Measurements from ENCODE around the gene MAP2K2. TPM values are rescaled to one million over a fixed set of nuclear protein-coding genes. Genes with fewer than 3 reads are reported as not detected.
A peak's percentile ranks its signal among the peaks of the same experiment; 100 is the strongest.

The MAP2K2 gene
- total RNA-seq, 1 experiment from 2014 or later, result 185 TPM

DNA sequence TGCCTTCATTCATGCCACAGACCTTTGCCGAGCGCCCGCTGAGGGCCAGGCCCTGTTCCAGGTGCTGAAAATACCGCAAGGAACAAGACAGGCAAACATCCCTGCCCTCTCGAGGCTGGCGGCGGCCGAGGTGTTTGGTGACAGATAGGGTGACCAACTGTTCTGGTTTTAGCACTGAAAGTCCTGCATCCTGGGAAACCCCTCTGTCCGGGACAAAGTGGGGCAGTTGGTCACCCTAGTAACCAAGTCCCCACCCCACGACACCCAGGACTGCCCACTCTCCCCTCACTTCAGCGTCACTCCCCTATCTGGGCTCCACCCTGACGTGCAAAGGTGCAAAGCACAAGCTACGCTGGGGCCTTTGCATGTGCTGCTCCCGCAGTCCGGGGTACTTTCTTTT is 74.5 kb downstream of the MAP2K2 start:
- Histone ChIP-seq H3K9me3 (ENCODE audit: low read depth, low read length, poor library complexity, severe bottlenecking) (no peaks in the 10 kb centered on the region), H3K27ac (ENCODE audit: low read depth, low read length, poor library complexity, severe bottlenecking) (no peak overlapping the region), H3K27me3 (replicated peaks; ENCODE audit: insufficient read depth, low read depth, low read length, poor library complexity) (no peaks in the 10 kb centered on the region), H3K4me1 (ENCODE audit: insufficient read depth, low read length, poor library complexity, severe bottlenecking) (no peaks in the 10 kb centered on the region), H3K36me3 (ENCODE audit: insufficient read depth, low read length, poor library complexity, severe bottlenecking) (peaks cover 31% of the 10 kb centered on the region), H3K4me3 (ENCODE audit: low read depth, low read length, poor library complexity, severe bottlenecking) (no peak overlapping the region)
- intact Hi-C loops (cut with micrococcal nuclease; ENCODE audit: unreplicated experiment), result no loop called here
- no TSS peak for BruUV-seq (replicated peaks)
- POLR2A ChIA-PET (ENCODE audit: low non-redundant PET), result no interaction called here
- DNase-seq (ENCODE audit: low spot score), result no peak
- CTCF ChIA-PET, result no interaction called here
- TF ChIP-seq EZH2 (IDR thresholded peaks at IDR 0.05; ENCODE audit: borderline replicate concordance, low read depth, low read length, poor library complexity, severe bottlenecking) (no peak), CTCF (conservative IDR thresholded peaks at IDR 0.05; ENCODE audit: low read depth, low read length) (no peak)

DNA sequence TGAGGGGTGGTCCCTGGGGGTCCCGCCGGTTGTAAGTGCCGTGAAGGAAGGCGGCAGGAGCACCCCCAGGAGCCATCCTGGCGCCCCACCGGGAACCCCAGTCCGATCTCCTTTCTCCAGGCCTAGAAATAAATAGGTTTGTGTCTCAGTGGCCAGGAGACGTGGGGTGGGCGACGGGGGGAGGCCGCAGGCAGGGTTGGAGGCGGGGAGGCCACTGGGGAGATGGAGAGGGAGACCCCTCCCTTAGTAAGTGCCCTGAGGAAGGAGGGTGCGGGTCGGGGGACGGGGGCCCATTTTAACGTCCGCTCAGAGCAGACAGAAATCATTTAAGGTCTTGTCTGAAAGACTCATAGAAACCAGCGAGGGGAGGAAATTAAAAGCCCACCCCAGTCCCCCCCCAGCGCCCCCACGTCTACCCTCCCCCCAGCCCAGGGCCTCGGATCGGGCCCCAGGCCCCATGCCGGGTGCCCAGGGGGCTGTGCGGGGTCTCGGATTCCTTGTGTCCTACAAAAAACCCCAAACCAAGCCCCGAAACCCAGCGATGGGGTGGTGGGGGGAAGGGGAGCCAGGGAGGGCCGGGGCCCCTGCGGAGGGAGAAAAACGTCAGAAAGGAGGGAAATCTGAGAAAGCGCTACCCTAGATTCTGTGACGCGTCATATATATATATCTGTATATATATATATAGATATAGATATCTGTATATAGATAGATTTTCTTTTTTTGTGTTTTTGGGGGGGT is 76.8 kb downstream of the MAP2K2 start:
- no peak for DNase-seq (ENCODE audit: low spot score)
- Histone ChIP-seq H3K9me3 (ENCODE audit: low read depth, low read length, poor library complexity, severe bottlenecking) (no peaks in the 10 kb centered on the region), H3K4me1 (ENCODE audit: insufficient read depth, low read length, poor library complexity, severe bottlenecking) (no peaks in the 10 kb centered on the region), H3K27ac (ENCODE audit: low read depth, low read length, poor library complexity, severe bottlenecking) (no peak overlapping the region), H3K27me3 (replicated peaks; ENCODE audit: insufficient read depth, low read depth, low read length, poor library complexity) (no peaks in the 10 kb centered on the region), H3K36me3 (ENCODE audit: insufficient read depth, low read length, poor library complexity, severe bottlenecking) (peaks cover 14% of the 10 kb centered on the region), H3K4me3 (ENCODE audit: low read depth, low read length, poor library complexity, severe bottlenecking) (no peak overlapping the region)
- TF ChIP-seq CTCF (conservative IDR thresholded peaks at IDR 0.05; ENCODE audit: low read depth, low read length), result no peak
- TF ChIP-seq EZH2 (IDR thresholded peaks at IDR 0.05; ENCODE audit: borderline replicate concordance, low read depth, low read length, poor library complexity, severe bottlenecking), result no peak
- no TSS peak for BruUV-seq (replicated peaks)
- POLR2A ChIA-PET (ENCODE audit: low non-redundant PET), result no interaction called here
- intact Hi-C loops (cut with micrococcal nuclease; ENCODE audit: unreplicated experiment), result no loop called here
- CTCF ChIA-PET, result no interaction called here

DNA sequence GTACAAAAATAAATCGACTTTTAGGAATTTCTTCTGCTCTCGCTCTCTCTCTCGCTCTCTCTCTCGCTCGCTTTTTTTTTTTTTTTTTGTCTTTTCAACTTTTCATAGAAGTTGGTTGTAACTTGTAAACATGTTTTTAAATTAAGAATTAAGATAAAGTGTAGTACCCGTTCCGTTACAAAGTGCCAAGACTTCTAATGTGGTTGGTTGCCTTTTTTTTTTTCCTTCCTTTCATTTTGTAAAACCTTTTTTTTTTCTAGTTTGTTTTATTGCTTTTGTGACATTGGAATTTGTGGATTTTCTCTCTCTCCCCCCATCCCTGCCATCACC is 77.6 kb downstream of the MAP2K2 start:
- Histone ChIP-seq H3K4me1 (ENCODE audit: insufficient read depth, low read length, poor library complexity, severe bottlenecking) (no peaks in the 10 kb centered on the region), H3K4me3 (ENCODE audit: low read depth, low read length, poor library complexity, severe bottlenecking) (no peak overlapping the region), H3K27me3 (replicated peaks; ENCODE audit: insufficient read depth, low read depth, low read length, poor library complexity) (no peaks in the 10 kb centered on the region), H3K9me3 (ENCODE audit: low read depth, low read length, poor library complexity, severe bottlenecking) (no peaks in the 10 kb centered on the region), H3K36me3 (ENCODE audit: insufficient read depth, low read length, poor library complexity, severe bottlenecking) (peaks cover 10% of the 10 kb centered on the region), H3K27ac (ENCODE audit: low read depth, low read length, poor library complexity, severe bottlenecking) (no peak overlapping the region)
- BruUV-seq (replicated peaks), result TSS peak; percentile 38
- no peak for DNase-seq (ENCODE audit: low spot score)
- POLR2A ChIA-PET (ENCODE audit: low non-redundant PET), result no interaction called here
- intact Hi-C loops (cut with micrococcal nuclease; ENCODE audit: unreplicated experiment), result no loop called here
- CTCF ChIA-PET, result no interaction called here
- TF ChIP-seq CTCF (conservative IDR thresholded peaks at IDR 0.05; ENCODE audit: low read depth, low read length) (no peak), EZH2 (IDR thresholded peaks at IDR 0.05; ENCODE audit: borderline replicate concordance, low read depth, low read length, poor library complexity, severe bottlenecking) (no peak)
